PC-9 (cell line): ENCODE results near the gene TRPM6.

Experiments used
- EZH2 ChIP-seq: fragments of 200-600 bp; sonication (generic); IDR thresholded peaks from 2 replicates; pipeline ENCODE4 v1.8.0; 2017; ENCODE audit warnings: antibody characterized with exemption, low read depth
- TF ChIP-seq, protein P1 (sequence below): fragments of 200-600 bp; sonication (generic); conservative IDR thresholded peaks from 2 replicates; pipeline ENCODE4 v1.6.1; 2017; ENCODE audit warnings: mixed run types, antibody characterized with exemption, mild to moderate bottlenecking, moderate library complexity

DNA sequence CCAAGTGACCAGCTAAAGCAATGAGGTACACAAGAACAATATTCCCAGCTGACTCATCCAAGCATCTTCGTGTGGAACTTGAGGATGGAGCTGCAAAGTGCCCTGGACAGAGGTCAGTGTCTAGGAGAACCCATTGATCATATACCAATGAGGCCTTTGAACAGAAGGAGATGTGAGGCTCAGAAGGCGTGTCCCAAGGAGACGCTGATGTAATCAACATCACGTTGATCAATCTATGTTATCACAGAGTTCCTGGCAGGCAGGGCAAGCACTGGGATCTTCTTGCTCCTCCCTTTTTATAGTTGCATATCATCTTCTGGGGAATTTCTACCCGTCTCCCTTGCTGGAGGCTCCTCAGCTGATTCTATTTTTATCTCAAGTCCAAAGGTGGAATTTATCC, 163.4 kb downstream of the TRPM6 start:
- TF ChIP-seq EZH2: no peak
- TF ChIP-seq, protein P1, sequence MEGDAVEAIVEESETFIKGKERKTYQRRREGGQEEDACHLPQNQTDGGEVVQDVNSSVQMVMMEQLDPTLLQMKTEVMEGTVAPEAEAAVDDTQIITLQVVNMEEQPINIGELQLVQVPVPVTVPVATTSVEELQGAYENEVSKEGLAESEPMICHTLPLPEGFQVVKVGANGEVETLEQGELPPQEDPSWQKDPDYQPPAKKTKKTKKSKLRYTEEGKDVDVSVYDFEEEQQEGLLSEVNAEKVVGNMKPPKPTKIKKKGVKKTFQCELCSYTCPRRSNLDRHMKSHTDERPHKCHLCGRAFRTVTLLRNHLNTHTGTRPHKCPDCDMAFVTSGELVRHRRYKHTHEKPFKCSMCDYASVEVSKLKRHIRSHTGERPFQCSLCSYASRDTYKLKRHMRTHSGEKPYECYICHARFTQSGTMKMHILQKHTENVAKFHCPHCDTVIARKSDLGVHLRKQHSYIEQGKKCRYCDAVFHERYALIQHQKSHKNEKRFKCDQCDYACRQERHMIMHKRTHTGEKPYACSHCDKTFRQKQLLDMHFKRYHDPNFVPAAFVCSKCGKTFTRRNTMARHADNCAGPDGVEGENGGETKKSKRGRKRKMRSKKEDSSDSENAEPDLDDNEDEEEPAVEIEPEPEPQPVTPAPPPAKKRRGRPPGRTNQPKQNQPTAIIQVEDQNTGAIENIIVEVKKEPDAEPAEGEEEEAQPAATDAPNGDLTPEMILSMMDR: no peak
